GM21526 (cell line): ENCODE measurements around the gene HS3ST4.

Experiments
- ATAC-seq: cut with Tn5 transposase; IDR thresholded peaks from one replicate; pipeline ENCODE4 v1.9.1; 2021; ENCODE audit warnings: moderate library complexity; ENCODE audit not compliant: unreplicated experiment, low FRiP score

The HS3ST4 gene

GRCh38 chr16:25877103-25877502 is 185.3 kb downstream of the HS3ST4 start:
- no peak for ATAC-seq

GRCh38 chr16:25886598-25886997 is 194.8 kb downstream of the HS3ST4 start:
- no peak for ATAC-seq

- ATAC-seq, result no peak
These were observed 197.1 kb downstream of the HS3ST4 start for GRCh38 chr16:25888868-25889267.

GRCh38 chr16:25893332-25893731 is 201.6 kb downstream of the HS3ST4 start:
- ATAC-seq, result no peak

- ATAC-seq, result no peak
These were observed 202.3 kb downstream of the HS3ST4 start for GRCh38 chr16:25894093-25894492.

- no peak for ATAC-seq
These were observed 203.6 kb downstream of the HS3ST4 start for GRCh38 chr16:25895380-25895779.

GRCh38 chr16:25896411-25896810 is 204.7 kb downstream of the HS3ST4 start:
- no peak for ATAC-seq

- ATAC-seq, result no peak
These were observed 205.9 kb downstream of the HS3ST4 start for GRCh38 chr16:25897702-25898101.

- no peak for ATAC-seq
These were observed 214.1 kb downstream of the HS3ST4 start for GRCh38 chr16:25905810-25906209.

- ATAC-seq, result no peak
These were observed 219.2 kb downstream of the HS3ST4 start for GRCh38 chr16:25910971-25911370.

- ATAC-seq, result no peak
These were observed 220.6 kb downstream of the HS3ST4 start for GRCh38 chr16:25912321-25912720.

- ATAC-seq, result no peak
These were observed 222.7 kb downstream of the HS3ST4 start for GRCh38 chr16:25914357-25914962.

- ATAC-seq, result no peak
These were observed 224.3 kb downstream of the HS3ST4 start for GRCh38 chr16:25916037-25916436.

- no peak for ATAC-seq
These were observed 230.7 kb downstream of the HS3ST4 start for GRCh38 chr16:25922438-25922837.

- ATAC-seq, result no peak
These were observed 233.7 kb downstream of the HS3ST4 start for GRCh38 chr16:25925421-25925820.

- ATAC-seq, result no peak
These were observed 239.8 kb downstream of the HS3ST4 start for GRCh38 chr16:25931473-25932035.

GRCh38 chr16:25941800-25942499 is 250.2 kb downstream of the HS3ST4 start:
- no peak for ATAC-seq

- ATAC-seq, result no peak
These were observed 259.0 kb downstream of the HS3ST4 start for GRCh38 chr16:25950586-25951281.

- no peak for ATAC-seq
These were observed 260.2 kb downstream of the HS3ST4 start for GRCh38 chr16:25951999-25952398.

- ATAC-seq, result no peak
These were observed 261.2 kb downstream of the HS3ST4 start for GRCh38 chr16:25952983-25953382.

GRCh38 chr16:25957707-25958106 is 265.9 kb downstream of the HS3ST4 start:
- no peak for ATAC-seq
